Effector CD4-positive, alpha-beta T cell (primary cell): ENCODE results near the gene ZFTA.
"Not testable (repeated sequence)": the region's sequence is repeated elsewhere in the genome, so short reads cannot be mapped to it uniquely, and the experiment has no call there.

Source experiments
- DNase-seq: peaks from one replicate; pipeline ENCODE4 v3.0.0-alpha.2; 2020

The ZFTA gene

DNA sequence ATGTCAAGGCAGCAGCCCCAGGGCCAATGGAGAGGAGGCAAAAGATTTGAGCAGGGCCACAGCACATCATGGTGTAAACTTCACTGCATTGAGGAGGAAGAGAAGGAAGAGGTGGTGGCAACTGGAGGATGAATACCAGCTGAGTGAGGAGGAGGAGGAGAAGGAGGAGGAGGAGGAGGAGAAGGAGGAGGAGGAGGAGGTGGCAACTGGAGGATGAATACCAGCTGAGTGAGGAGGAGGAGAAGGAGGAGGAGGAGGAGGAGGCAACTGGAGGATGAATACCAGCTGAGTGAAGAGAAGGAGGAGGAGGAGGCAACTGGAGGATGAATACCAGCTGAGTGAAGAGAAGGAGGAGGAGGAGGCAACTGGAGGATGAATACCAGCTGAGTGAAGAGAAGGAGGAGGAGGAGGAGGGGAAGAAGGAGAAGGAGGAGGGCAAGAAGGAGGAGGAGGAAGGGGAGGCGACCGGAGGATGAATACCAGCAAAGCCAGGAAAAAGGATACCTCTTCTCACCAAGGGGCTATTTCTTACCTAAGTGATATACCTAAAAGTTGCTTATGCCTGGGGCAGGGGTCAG is 3.3 kb upstream of the ZFTA start:
- not testable (repeated sequence) for DNase-seq

DNA sequence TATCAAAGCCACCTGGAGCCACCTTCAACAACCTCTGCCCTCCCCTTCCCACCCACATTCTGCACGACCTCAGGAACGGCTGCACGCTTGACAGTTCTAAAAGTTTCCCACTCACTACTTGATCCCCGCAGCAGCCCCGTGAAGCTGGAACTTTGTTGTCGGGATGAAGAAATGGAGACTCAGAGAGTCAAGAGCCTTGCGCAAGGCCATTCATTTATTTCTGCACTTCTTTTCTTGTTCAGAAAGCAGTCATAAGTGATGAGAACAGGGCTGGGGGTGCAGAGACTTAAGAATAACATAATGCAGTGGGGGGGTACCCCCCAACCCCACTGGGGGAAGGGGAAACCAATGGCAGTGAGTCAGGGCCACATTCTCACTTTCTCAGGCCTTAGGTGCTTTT is 2.2 kb upstream of the ZFTA start:
- DNase-seq = no peak

DNA sequence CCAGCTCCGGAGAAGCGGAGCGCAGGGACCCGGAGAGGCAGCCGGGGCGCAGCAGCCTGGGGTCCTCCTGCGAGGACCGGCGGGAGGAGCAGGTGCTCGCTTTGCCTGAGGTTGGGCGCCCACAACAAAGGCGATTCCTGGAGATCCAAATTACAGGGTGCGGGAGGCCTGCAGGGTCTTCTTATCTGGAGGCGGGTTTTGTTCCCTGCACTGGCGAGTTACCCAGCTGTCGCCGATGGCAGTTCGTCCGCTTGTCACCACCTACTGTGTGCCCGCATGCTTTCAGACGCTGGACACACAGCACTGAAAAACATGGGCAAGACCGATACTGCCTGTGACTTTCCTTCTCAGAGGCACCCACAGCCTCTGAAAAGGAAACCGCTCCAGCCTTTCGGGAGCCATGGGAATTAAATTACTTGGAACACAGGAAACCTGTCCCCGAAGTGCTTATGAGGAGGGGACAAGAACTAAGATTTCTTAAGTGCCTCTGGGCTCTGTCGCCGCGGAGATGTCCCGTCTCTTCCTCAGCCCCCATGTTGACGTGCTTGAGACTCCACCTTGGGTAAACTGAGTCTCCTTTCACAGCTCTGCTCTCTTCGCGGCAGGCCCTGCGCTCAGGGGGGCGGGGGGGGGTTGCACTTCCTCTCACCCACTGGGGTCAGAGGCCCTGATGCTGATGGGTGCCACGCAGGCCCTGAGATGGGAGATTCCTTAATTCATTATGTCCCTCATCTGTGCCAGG is 1.3 kb upstream of the ZFTA start:
- no peak for DNase-seq

DNA sequence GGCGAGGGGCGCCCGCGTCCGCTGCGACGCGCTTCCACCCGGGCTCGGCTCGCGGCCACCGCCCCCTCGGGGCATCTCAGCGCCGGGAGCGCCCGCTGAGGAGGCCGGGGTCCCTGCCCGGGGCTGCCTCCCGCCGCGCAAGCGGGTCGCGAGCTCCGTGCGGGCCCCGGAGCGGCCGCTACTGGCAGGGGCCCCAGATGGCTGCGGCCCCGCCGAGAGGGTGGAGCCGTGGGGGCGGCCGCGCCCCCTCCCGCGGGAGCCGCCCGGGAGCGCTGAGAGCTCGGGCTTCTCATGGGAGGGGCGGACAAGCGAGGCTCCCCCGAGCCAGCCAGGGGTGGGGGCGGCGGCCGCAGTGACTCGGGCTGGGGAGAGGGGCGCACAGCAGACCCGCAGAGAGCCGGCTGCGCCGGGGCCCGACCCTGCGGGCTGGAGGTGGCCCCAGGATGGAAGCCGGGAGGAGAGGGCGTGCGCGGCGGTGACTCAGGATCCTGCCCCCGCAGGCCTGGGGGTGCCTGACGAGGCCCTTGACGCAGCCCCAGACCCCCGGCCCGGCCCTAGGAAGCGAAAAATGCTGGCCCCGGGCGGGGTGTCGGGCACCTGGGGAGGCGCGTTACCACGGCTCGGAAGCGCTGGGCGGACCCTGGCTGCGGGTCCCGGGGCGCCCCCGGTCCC is 603 bp upstream of the ZFTA start:
- DNase-seq = no peak

DNA sequence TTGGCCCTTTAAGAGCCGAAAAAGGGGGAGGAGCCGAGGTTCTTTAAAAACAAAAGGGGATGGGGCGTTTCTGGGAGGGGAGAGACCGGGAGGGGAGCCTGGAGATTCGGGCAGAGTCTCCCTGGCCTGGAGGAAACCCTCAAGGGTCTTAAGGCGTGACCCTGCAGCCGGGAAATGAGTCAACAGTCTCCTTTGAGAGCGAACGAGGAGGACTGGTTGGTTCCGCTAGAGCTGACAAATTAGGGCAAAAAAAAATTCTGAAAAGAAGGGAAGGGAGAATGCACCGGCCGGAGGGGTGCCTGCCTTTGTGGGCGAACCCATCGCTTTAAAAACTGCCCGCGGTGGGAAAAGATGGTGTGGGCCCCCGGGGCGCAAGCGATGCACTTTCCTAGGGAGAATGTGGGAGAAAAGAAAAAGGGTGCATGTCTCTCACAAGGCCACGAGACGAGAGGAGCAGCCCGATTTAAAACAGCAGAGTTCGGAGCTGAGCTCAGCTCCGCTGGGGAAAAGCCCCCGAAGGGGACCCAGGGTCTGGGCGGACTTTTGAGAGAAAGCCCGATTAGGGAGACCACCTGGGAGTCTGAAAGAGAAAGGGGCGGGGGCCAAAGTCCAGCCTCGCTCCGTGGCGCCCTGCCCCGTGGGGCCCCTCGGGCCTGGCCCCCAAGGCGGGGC is 874 bp downstream of the ZFTA start:
- peak; percentile 33 for DNase-seq

DNA sequence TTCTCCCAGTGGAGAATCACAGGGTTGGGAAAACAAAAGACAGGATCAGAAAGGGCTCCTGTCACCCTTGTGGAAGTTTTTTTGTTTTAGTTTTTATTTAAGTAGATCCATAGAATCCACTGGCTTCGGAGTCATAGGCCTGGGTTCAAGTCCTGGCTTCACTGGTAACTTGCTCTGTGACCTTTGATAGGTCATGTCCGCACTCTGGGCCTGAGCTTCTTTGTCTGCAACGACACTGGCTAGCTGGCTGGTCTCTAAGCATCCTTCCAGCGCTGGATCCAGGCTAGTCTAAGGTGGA is 1.4 kb downstream of the ZFTA start:
- DNase-seq = no peak

DNA sequence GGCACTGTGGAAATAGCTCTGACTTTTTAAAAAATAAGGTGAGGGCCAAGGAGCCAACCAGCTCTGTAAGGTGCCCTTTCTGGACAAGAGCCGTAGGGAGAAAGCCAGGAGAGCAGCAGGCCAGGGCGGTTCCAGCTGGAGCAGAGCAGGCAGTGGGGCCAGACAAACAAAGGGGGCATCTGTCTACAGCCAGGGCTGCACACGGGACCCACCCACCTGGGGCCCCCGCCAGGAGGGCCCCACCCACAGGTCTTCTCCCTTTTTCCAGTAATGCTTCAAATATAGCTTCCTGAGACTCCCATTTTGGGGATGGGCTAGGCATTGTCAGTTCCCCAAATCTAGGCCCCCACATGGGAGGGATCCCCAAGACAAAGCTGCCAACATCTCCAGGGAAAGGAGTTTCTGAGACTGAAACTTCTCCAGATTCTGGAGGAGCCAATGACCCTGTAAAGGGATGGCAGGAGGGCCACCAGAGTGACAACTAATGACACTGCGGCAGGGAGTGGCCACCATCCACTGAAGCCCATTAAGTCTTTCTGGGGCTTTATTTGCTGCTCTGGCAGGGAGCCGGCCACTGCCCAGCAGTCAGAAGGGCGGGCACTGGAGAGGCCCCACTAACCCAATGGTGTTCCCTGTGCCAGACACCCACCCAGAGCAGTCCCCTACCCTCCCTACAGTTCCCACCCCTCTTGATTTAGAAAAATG is 1.9 kb downstream of the ZFTA start:
- DNase-seq = no peak

DNA sequence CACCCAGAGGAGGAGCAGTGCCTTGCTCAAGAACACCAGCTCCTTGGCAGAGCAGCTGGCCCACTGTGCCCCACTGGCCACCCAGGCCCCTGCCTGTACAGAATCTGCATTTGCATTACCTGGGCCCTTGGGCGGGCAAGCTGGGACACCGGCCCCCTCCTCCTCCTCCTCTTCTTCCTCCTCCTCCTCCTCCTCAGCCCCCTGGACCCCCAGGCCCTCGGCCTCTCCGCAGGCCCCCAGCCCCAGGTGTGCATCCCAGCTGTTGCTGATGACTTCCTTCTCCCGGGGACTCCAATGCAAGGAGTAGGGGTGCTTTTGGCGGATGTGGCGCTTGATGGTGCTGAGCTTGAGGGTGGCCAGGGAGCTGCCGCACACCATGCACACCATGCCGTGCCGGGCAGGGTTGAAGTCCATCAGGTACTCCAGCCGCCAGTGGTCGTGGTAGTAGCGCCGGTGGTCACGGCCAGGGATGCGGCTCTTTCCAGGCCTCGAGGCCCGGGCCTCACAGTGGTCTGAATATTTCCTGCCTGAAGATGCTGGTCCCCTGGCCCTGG is 2.8 kb downstream of the ZFTA start:
- no peak for DNase-seq

DNA sequence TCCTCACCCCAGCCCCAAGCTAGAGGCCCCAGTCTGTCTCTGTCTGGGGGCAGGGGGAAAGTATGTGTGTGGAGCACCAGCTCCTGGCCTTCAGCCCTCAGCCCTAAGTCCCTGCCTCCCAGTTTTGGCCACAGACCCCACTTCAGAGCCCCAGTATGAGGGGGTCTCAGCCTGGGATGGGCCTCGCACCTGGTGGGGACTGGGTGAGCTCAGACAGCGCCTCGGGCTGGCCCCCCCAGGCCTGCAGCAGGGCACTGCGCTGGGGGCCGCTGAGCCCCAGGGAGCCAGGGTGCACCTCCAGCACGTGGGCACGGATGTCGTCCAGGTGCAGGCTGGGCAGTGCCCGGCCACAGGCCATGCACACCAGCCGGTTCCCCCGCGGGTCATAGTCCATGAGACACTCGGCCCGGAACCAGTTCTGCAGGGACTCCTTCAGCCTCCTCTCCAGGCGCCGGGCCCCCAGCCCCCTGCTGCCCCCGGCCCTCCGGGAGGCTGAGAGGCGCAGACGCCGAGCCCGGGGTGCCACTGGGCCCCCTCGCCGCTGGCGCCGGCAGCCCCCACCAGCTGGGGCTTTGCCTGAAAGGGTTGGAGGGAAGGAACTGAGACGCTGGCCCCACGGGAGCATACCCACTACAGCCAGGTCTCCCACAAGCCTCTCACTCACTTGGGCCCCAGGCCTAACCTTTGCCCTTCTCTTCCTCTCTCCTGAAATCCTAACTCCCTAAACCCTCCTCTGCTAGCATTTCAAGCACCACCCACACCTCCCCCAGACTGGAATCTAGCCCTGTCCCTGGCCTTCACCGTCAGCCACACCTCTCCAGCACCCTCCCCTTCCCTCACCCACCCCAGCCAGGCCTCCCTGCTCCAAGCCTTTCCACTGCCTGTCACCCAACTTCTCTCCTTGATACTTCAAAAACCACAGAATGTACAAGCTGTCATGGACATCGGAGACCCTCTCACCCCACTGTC is 3.6 kb downstream of the ZFTA start:
- DNase-seq = no peak

DNA sequence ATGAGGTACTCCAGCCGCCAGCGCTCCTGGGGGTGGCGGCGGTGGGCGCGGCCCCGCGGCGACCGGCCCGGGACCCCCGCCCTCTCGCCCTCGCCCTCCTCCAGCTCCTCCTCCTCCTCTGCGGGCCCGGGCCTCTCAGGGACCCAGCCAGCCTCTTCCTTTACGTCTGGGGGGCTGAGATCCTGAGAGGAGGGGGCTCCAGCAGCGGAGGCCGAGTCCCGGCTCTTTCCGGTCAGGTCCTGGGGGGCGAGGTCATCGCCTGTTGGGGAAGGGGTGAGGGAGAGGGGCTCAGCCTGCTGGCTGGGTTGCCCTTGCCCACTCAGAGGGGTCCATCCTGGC is 4.3 kb downstream of the ZFTA start:
- no peak for DNase-seq

DNA sequence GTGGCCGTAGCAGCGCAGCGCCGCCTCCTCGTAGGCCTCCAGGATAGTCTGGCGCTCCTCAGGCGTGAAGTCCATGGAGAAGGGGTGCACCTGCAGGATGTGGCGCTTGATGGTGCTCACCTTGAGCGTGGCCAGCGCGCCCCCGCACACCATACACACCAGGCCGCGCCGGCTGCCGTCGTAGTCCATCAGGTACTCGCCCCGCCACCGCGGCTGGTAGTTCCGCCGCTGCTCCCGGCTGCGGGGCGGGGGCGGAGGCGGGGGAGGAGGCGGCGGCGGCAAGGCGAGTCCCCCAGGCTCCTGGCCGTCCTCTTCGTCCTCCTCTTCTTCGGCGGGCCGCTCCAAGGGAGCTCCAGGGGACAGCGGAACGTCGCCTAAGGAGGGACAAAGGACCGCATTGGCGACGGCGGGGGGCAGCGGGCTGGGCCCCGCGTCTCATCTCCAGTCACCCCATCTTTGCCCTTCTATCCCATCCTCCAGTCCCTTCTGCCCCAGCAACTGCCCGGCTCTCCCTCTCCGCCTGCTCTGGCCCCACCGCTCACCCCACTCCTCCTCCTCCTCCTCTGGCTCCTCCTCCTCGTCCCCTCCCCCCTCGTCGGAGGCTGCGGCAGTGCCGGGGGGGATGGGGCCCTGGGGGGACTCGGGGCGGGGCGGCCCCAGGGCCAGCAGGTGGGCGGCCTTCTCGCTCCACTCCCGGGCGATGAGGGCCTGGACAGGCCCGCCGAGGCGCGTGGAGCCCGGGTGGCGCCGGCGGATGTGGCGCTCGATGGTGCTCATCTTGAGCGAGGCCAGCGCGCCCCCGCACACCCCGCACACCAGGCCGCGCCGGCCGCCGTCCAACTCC is 4.9 kb downstream of the ZFTA start:
- no peak for DNase-seq

DNA sequence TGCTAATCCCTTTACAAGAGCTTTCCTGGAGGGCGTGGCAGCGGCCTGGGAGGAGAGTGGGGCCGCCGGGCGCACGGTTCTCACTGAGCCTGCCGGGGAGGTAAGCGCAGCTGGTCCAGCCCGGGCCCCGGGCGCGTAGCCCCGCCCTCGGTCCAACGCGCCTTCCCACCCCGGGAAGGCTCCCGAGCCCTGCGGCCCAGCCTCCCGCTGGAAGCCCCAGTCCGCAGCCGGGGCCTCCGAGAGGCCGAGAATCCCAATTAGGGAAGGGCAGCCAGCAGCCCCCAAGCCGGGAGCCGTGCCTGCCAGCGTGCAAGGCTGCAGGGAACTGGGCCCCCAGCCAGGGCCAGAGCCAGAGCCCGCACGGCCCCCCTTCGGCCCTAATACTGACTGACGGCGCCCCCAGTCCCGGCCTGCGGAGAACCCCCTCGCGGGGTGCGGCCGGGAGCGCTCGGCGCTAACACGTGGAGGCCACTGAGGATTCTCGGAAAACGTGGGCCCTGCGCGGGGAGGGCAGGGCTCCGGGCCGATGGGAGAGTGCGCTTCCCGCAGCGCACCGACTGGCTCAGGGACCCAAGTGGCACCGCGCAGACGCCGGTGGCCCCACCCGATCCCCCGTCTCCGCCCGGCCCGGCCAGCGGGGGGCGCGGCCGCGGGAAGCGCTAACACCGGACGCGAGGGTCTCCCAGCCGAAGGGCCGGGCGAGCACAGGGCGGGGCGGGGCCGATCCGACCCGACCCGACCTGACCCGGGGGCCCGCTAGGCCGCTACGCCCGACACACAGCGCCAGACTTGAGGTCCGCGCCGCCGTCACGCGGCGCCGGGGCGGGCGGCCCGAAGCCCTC is 5.7 kb downstream of the ZFTA start:
- no peak for DNase-seq

DNA sequence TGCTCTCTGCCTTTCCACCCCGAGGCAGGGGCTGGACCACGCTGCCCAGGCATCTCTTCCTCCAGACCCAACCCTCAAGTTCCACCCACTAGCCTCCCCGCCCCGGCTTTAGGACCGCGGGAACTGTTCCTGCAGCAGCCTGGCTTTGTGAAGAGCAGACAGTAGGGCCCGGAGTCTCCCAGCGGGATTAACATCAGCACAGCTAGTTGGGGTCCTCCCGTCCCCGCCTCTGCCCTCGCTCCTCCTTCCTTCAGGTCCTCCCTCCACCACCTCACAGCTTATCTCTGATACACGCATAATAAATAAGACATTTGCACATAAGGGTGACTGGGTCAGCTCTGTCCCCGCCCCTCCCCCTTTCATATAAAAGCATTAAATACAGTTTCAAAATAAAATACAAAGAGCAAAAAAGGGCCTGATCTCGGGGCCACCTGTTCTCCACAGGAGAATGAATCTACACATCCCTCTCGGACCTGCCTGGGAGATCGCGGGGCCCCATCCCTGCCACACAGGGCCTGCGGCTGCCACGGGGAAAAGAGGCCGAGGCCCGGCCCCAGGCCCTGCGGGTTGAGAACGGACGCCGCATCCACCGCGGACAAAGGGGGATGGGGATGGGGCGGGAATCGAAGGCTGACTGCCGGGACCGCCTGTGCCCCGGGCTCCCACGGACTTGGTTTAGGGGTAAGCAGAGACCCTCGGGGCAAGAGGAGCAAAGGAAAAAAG is 6.5 kb downstream of the ZFTA start:
- DNase-seq = no peak

DNA sequence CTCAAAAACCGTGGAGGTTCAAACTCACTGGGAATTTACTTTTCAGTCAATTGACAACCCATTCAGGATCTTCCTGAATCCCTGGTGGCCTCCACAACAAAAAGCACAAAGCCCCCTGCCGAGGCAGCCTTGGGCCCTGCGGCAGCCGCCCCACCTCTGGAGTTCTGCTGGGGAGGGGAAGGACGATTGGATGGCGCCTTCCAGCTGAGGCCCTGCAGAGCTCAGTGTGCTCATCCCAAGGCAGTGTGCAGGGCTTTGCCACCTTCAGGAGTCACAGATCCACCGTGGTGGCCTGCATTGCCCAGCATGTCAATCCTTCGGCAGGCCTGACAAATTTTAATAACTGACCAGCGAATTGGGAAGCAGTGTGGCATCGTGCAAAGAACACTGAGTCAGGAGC is 7.4 kb downstream of the ZFTA start:
- no peak for DNase-seq

DNA sequence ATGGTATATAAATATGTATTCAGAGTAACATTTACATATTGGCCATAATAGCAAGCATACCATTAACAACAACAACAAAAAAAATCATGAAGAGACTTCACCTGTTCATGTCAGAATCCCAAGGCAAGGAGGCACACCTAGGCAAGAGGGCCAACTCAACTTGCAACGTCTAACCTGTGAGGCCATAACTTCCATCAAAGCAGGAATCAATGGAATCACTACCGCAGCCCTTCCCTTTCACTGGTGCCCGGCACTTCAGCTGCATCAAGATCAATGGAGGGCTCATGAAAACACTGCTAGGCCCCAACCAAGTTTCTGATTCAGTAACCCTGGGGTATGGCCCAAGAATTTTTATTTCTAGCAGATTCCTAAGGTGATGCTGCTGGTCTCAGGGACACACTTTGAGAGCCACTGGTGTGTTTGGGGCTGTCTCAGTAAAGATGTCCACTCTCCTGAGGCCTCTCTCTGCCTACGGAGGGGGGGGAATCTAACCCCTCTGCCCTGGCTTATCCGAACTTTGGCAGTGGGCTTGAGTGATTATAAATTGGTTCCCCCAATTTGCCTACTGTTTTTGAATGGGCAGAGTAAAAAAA is 8.0 kb downstream of the ZFTA start:
- no peak for DNase-seq

DNA sequence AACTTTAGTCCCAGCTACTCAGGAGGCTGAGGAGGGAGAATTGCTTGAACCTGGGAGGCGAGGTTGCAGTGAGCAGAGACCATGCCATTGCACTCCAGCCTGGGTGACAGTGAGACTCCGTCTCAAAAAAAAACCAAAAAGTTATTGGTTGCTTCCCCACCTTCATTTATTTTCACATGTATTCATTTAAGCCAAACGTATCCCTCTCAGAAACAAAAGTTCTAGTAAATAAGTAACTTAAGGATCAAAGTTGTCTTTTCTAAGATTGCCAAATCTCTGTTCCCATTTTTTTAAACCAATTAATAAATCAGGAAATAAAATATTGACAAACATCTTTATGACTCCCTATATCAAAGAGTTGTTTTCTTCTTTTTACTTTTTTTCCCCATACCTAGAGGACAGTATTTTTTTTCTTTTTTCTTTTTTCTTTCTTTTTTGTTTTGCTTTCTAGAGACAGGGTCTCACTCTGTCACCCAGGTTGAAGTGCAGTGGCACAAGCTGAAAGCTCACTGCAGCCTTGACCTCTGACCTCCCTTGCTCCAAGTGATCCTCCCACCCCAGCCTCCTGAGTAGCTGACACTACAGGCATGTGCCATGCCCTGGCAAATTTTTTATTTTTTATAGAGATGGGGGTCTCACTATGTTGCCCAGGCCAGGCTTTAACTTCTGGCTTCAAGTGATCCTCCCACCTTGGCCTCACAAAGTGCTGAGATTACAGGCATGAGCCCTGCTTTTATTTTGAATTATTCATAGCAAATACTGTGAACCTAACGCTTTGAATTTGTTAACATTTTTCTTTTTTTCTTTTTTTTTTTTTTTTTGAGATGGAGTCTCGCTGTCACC is 11.4 kb downstream of the ZFTA start:
- DNase-seq = no peak

DNA sequence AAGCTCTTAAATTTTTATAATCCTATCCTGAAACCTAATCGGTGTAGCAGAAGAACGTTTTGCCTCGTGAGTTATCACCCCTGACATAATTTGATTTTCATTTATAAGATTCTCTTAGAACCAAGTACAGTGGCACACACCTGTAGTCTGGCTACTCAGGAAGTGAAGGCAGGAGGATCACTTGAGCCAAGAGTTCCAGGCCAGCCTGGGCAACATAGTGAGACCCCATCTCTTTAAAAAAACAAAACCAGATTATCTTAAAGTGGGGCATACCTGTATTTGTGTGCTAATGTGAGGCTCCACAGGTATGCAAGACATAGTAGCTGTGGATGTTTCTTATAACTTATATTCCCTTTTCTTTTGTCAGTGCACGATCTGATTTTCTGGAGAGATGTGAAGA is 19.0 kb downstream of the ZFTA start:
- no peak for DNase-seq

DNA sequence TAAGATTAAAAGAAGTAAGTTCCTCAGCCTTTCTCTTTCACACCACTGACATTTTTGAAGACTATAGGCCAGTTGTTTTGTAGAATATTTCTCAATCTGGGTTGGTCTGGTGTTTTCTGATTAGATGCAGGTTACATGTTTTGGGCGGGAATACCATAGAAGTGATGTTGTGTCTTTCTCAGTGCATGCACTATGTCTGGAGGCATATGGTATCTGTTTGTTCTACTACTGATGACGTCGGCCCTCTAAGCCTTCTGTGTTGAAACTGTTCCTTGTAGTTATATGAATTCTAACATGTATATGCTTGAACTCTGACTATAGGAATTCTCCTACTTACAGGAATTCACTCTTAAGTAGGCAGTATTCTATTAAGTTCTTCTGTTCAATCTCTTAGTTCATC is 21.6 kb downstream of the ZFTA start:
- DNase-seq = no peak
